ENCODE data around the gene RIMOC1.

DNA sequence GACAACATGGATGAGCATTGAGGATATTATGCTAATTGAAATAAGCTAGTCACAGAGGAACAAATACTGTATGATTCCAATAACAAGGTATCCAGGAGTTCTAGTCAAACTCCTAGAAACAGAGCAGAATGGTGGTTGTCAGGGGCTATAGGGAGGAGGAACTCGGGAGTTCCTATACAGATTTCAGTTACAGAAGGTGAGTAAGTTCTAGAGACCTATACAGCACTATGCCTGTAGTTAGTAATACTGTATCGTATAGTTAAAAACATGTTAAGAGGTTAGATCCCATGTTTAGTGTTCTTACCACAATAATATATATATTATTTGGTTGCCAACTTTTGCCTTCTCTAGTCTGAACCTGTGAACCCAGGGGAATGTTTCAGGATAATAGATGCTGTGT is 26.0 kb upstream of the RIMOC1 start:
- TF ChIP-seq, protein P1, sequence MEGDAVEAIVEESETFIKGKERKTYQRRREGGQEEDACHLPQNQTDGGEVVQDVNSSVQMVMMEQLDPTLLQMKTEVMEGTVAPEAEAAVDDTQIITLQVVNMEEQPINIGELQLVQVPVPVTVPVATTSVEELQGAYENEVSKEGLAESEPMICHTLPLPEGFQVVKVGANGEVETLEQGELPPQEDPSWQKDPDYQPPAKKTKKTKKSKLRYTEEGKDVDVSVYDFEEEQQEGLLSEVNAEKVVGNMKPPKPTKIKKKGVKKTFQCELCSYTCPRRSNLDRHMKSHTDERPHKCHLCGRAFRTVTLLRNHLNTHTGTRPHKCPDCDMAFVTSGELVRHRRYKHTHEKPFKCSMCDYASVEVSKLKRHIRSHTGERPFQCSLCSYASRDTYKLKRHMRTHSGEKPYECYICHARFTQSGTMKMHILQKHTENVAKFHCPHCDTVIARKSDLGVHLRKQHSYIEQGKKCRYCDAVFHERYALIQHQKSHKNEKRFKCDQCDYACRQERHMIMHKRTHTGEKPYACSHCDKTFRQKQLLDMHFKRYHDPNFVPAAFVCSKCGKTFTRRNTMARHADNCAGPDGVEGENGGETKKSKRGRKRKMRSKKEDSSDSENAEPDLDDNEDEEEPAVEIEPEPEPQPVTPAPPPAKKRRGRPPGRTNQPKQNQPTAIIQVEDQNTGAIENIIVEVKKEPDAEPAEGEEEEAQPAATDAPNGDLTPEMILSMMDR (IDR thresholded peaks at IDR 0.05): no peak
- TF ChIP-seq EZH2 (IDR thresholded peaks at IDR 0.05; ENCODE audit: borderline replicate concordance, insufficient read depth, low read depth, low read length, poor library complexity, severe bottlenecking): no peak

Data from B cell (primary cell).